Measurements from ENCODE around the gene TNRC6C. TPM values are rescaled to one million over a fixed set of nuclear protein-coding genes. Genes with fewer than 3 reads are reported as not detected.
A peak's percentile ranks its signal among the peaks of the same experiment; 100 is the strongest.
"Not testable (repeated sequence)": the region's sequence is repeated elsewhere in the genome, so short reads cannot be mapped to it uniquely, and the experiment has no call there.

Gene TNRC6C
- total RNA-seq, 1 donor from 2014 or later = 11.0 TPM

- no peak for DNase-seq (ENCODE audit: low spot score)
- ATAC-seq = no peak
Observed at GRCh38 chr17:77962348-77962747, 3.8 kb downstream of the TNRC6C start.

- peak; percentile 59 for ATAC-seq
- no peak for DNase-seq (ENCODE audit: low spot score)
Observed at GRCh38 chr17:77963441-77963840, 4.9 kb downstream of the TNRC6C start.

GRCh38 chr17:77965352-77965751 lies 6.8 kb downstream of the TNRC6C start:
- ATAC-seq = no peak
- no peak for DNase-seq (ENCODE audit: low spot score)

GRCh38 chr17:77966476-77966875 lies 8.0 kb downstream of the TNRC6C start:
- DNase-seq (ENCODE audit: low spot score) (no peak), ATAC-seq (no peak)

GRCh38 chr17:77968788-77969187 lies 10.3 kb downstream of the TNRC6C start:
- ATAC-seq = peak; percentile 59

GRCh38 chr17:77972271-77972670 lies 13.8 kb downstream of the TNRC6C start:
- ATAC-seq; DNase-seq (ENCODE audit: low spot score): not testable (repeated sequence)

More at GRCh38 chr17:77968788-77969187, 10.3 kb downstream of the TNRC6C start:
- no peak for DNase-seq (ENCODE audit: low spot score)

GRCh38 chr17:77973953-77974352 lies 15.4 kb downstream of the TNRC6C start:
- ATAC-seq = no peak
- no peak for DNase-seq (ENCODE audit: low spot score)

- ATAC-seq = no peak
- no peak for DNase-seq (ENCODE audit: low spot score)
Observed at GRCh38 chr17:77974396-77974795, 15.9 kb downstream of the TNRC6C start.

- DNase-seq (ENCODE audit: low spot score); ATAC-seq: not testable (repeated sequence)
Observed at GRCh38 chr17:77982430-77982829, 23.9 kb downstream of the TNRC6C start.

GRCh38 chr17:77990301-77990700 lies 31.8 kb downstream of the TNRC6C start:
- no peak for DNase-seq (ENCODE audit: low spot score)
- ATAC-seq = no peak

- not testable (repeated sequence) for DNase-seq (ENCODE audit: low spot score); ATAC-seq
Observed at GRCh38 chr17:77993735-77994134, 35.2 kb downstream of the TNRC6C start.

- DNase-seq (ENCODE audit: low spot score) (peak; percentile 80), ATAC-seq (peak; percentile 99)
Observed at GRCh38 chr17:77995146-77995852, 36.8 kb downstream of the TNRC6C start.

- DNase-seq (ENCODE audit: low spot score) = no peak
- no peak for ATAC-seq
Observed at GRCh38 chr17:77996256-77996655, 37.8 kb downstream of the TNRC6C start.

- no peak for DNase-seq (ENCODE audit: low spot score)
- no peak for ATAC-seq
Observed at GRCh38 chr17:77999413-78000173, 41.1 kb downstream of the TNRC6C start.

- DNase-seq (ENCODE audit: low spot score) (no peak), ATAC-seq (no peak)
Observed at GRCh38 chr17:78000341-78000740, 41.8 kb downstream of the TNRC6C start.

GRCh38 chr17:78001182-78001581 lies 42.7 kb downstream of the TNRC6C start:
- DNase-seq (ENCODE audit: low spot score) (no peak), ATAC-seq (no peak)

- DNase-seq (ENCODE audit: low spot score) (no peak), ATAC-seq (no peak)
Observed at GRCh38 chr17:78001612-78002011, 43.1 kb downstream of the TNRC6C start.

- DNase-seq (ENCODE audit: low spot score) = no peak
- ATAC-seq = no peak
Observed at GRCh38 chr17:78002166-78002565, 43.7 kb downstream of the TNRC6C start.

GRCh38 chr17:78005452-78006171 lies 47.1 kb downstream of the TNRC6C start:
- ATAC-seq (no peak), DNase-seq (ENCODE audit: low spot score) (no peak)

- DNase-seq (ENCODE audit: low spot score) (no peak), ATAC-seq (no peak)
Observed at GRCh38 chr17:78006338-78006737, 47.8 kb downstream of the TNRC6C start.

- DNase-seq (ENCODE audit: low spot score) (no peak), ATAC-seq (no peak)
Observed at GRCh38 chr17:78007647-78008046, 49.1 kb downstream of the TNRC6C start.

GRCh38 chr17:78010759-78011158 lies 52.3 kb downstream of the TNRC6C start:
- DNase-seq (ENCODE audit: low spot score) (no peak), ATAC-seq (no peak)

Data from left lobe of liver (tissue), 2 donors.